DMS 273 treated with DMSO at 0.1 percent for 48 hours (cell line): Measurements from ENCODE around the gene OR2W1.
A peak's percentile ranks its signal among the peaks of the same experiment; 100 is the strongest.

Experiments used
- DNase-seq: peaks from one replicate; lab custom pipeline; 2025; lab: John Stamatoyannopoulos, UW

Gene OR2W1

GRCh38 chr6:29045075-29045474, at the start of gene OR2W1:
OR2W1 (minus strand) TSS chr6:29045175; CDS start chr6:29045175, 0 bp downstream.
- no peak for DNase-seq

- DNase-seq = no peak
Observed at GRCh38 chr6:29092957-29093356, 48.0 kb upstream of the OR2W1 start.

GRCh38 chr6:29087213-29087612, 42.2 kb upstream of the OR2W1 start, which contains the start of gene OR2B3:
OR2B3 (minus strand) TSS chr6:29087313; CDS start chr6:29087248, 65 bp downstream.
- DNase-seq = no peak

GRCh38 chr6:29082457-29082856, 37.5 kb upstream of the OR2W1 start:
- DNase-seq = no peak

GRCh38 chr6:29081312-29081711, 36.3 kb upstream of the OR2W1 start:
- no peak for DNase-seq

GRCh38 chr6:29079203-29079602, 34.2 kb upstream of the OR2W1 start:
- no peak for DNase-seq

- DNase-seq = peak; percentile 34
Observed at GRCh38 chr6:29071831-29072723, 27.1 kb upstream of the OR2W1 start.

- no peak for DNase-seq
Observed at GRCh38 chr6:29051680-29052079, 6.7 kb upstream of the OR2W1 start.

- DNase-seq = no peak
Observed at GRCh38 chr6:29035951-29036350, 9.0 kb downstream of the OR2W1 start.

GRCh38 chr6:29028821-29029220, 16.2 kb downstream of the OR2W1 start:
- DNase-seq = no peak

- DNase-seq = no peak
Observed at GRCh38 chr6:29025927-29026585, 18.9 kb downstream of the OR2W1 start.

- DNase-seq = no peak
Observed at GRCh38 chr6:29021434-29021833, 23.5 kb downstream of the OR2W1 start.

- DNase-seq = no peak
Observed at GRCh38 chr6:29019629-29020028, 25.3 kb downstream of the OR2W1 start.

GRCh38 chr6:29017428-29017802, 27.6 kb downstream of the OR2W1 start:
- no peak for DNase-seq

GRCh38 chr6:29016559-29017427, 28.2 kb downstream of the OR2W1 start:
- DNase-seq = peak; percentile 64

- no peak for DNase-seq
Observed at GRCh38 chr6:29014729-29015608, 30.0 kb downstream of the OR2W1 start.

GRCh38 chr6:29011276-29011734, 33.7 kb downstream of the OR2W1 start:
- DNase-seq = peak; percentile 16

- no peak for DNase-seq
Observed at GRCh38 chr6:29009358-29009757, 35.6 kb downstream of the OR2W1 start.

- no peak for DNase-seq
Observed at GRCh38 chr6:29008089-29008488, 36.9 kb downstream of the OR2W1 start.

- peak; percentile 8 for DNase-seq
Observed at GRCh38 chr6:29005183-29005885, 39.6 kb downstream of the OR2W1 start, which contains the start of gene ZNF311. ZNF311 (minus strand) TSS chr6:29005315; CDS start chr6:29003954, 1,361 bp downstream.
